Thyroid gland (tissue), 4 donors: ENCODE data around the gene WBP1L.

Source experiments
- POLR2A ChIP-seq, 2 donors: fragments of 450-650 bp; IDR thresholded peaks; one replicate each; pipeline ENCODE4 v1.6.1; 2017; ENCODE audit warnings: antibody characterized with exemption in 2 of 2, mild to moderate bottlenecking in 2 of 2, moderate library complexity in 1 of 2
- TF ChIP-seq, protein P1 (sequence below), 6 experiments: fragments of 200-600 bp in 3 of 6; fragments of 450-650 bp in 3 of 6; sonication (generic) in 3 of 6; IDR thresholded peaks; one replicate each; pipeline ENCODE4 v1.5.1; 2016 to 2019; ENCODE audit warnings: antibody characterized with exemption in 6 of 6, mild to moderate bottlenecking in 2 of 6, inconsistent platforms in 1 of 6, moderate library complexity in 1 of 6

DNA sequence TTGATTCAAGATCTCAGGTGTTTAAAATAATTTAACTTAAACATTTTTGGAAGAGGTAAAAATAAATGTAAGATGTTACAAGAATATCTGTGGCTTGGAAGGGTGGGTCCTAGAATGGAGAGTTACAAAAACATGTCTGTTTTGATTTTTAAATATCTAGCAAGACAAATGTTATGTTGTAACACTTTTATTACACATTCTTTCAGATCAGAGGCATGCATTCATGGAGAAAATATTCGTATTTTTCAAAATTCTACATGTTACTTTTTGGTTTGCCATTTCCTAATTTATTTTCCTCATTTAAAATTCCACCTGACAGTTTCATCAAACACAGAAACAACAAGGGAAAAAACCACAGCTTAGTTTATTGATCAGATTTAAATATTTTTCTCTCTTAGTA is 10.0 kb downstream of the WBP1L start:
- no peak for TF ChIP-seq POLR2A (IDR thresholded peaks at IDR 0.05)
- TF ChIP-seq, protein P1, sequence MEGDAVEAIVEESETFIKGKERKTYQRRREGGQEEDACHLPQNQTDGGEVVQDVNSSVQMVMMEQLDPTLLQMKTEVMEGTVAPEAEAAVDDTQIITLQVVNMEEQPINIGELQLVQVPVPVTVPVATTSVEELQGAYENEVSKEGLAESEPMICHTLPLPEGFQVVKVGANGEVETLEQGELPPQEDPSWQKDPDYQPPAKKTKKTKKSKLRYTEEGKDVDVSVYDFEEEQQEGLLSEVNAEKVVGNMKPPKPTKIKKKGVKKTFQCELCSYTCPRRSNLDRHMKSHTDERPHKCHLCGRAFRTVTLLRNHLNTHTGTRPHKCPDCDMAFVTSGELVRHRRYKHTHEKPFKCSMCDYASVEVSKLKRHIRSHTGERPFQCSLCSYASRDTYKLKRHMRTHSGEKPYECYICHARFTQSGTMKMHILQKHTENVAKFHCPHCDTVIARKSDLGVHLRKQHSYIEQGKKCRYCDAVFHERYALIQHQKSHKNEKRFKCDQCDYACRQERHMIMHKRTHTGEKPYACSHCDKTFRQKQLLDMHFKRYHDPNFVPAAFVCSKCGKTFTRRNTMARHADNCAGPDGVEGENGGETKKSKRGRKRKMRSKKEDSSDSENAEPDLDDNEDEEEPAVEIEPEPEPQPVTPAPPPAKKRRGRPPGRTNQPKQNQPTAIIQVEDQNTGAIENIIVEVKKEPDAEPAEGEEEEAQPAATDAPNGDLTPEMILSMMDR (IDR thresholded peaks at IDR 0.05), result no peak
